ENCODE measurements around the gene CYS1.

GRCh38 chr2:10034333-10035052, 45.7 kb downstream of the CYS1 start:
- TF ChIP-seq POLR2A (IDR thresholded peaks at IDR 0.05) (no peak), CTCF (IDR thresholded peaks at IDR 0.05) (no peak)
